Measurements from ENCODE around the gene CPOX.
A peak's percentile ranks its signal among the peaks of the same experiment; 100 is the strongest.

Gene CPOX

DNA sequence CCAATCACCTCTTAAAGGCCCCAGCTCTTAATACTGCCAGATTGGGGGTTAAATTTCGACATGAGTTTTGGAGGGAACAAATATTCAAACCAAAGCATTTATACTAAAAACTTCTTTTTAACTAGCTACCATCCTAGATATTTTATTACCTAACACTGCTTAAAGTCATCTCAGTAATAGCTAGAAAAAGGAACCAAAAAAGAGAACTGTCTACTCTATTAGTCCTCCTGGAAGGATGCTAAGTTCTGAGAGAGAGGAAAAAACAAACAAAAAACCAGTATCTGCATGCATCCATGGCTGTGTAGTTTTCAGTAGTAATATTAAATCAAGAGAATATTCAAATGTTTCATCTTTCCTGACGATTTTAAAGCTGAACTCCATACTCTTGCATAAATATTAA lies 5.8 kb downstream of the CPOX start:
- Histone ChIP-seq H3K4me1 (ENCODE audit: control insufficient read depth, insufficient read depth, low read length) (no peaks in the 10 kb centered on the region; the same call in 1 of the 2 replicates), H3K4me3 (ENCODE audit: low read depth, low read length) (no peak overlapping the region), H3K27ac (ENCODE audit: extremely low read depth, low read depth, low read length) (no peak overlapping the region), H3K36me3 (ENCODE audit: control insufficient read depth in 2 of 2, insufficient read depth in 1 of 2, low read length in 2 of 2) (peaks cover 8 to 63% of the 10 kb centered on the region in 2 experiments; a peak in 2 of 3 replicates), H3K9me3 (ENCODE audit: control insufficient read depth, insufficient read depth, low read depth, low read length) (no peaks in the 10 kb centered on the region)
- POLR2A ChIA-PET: no interaction called here
- CTCF ChIA-PET: interaction anchor here (1.1 kb wide), 1 partner anchor 15 kb away, joined by 3 read pairs; no protein-coding TSS in a partner anchor
- no peak for TF ChIP-seq ZNF610 (tag by site-specific recombination; IDR thresholded peaks at IDR 0.05; ENCODE audit: borderline replicate concordance)

- Histone ChIP-seq H3K4me1 (ENCODE audit: control insufficient read depth, insufficient read depth, low read length) (no peaks in the 10 kb centered on the region; the same call in 1 of the 2 replicates), H3K4me3 (ENCODE audit: low read depth, low read length) (no peak overlapping the region), H3K27ac (ENCODE audit: extremely low read depth, low read depth, low read length) (no peak overlapping the region), H3K36me3 (ENCODE audit: control insufficient read depth in 2 of 2, insufficient read depth in 1 of 2, low read length in 2 of 2) (peaks cover 4 to 67% of the 10 kb centered on the region in 2 experiments; a peak in 2 of 3 replicates), H3K9me3 (ENCODE audit: control insufficient read depth, insufficient read depth, low read depth, low read length) (no peaks in the 10 kb centered on the region)
- ChIA-PET CTCF (interaction anchor here (0.7 to 1.1 kb wide), 2 partner anchors 18 to 73 kb away, joined by 3 to 7 read pairs; no protein-coding TSS in a partner anchor), POLR2A (interaction anchor here (1.2 kb wide), 1 partner anchor 9 kb away, joined by 3 read pairs; the partner anchor contains the start of gene CPOX)
- TF ChIP-seq GLIS2 (tag by site-specific recombination; IDR thresholded peaks at IDR 0.05) (no peak), ZIC2 (tag by site-specific recombination; IDR thresholded peaks at IDR 0.05) (peak; percentile 60)
These were observed 8.9 kb downstream of the CPOX start for GRCh38 chr3:98584547-98584946.

- Histone ChIP-seq H3K36me3 (ENCODE audit: control insufficient read depth in 2 of 2, insufficient read depth in 1 of 2, low read length in 2 of 2) (peaks cover 0 to 67% of the 10 kb centered on the region in 2 experiments; a peak in 2 of 3 replicates), H3K27ac (ENCODE audit: extremely low read depth, low read depth, low read length) (no peak overlapping the region), H3K9me3 (ENCODE audit: control insufficient read depth, insufficient read depth, low read depth, low read length) (no peaks in the 10 kb centered on the region), H3K4me3 (ENCODE audit: low read depth, low read length) (no peak overlapping the region), H3K4me1 (ENCODE audit: control insufficient read depth, insufficient read depth, low read length) (no peaks in the 10 kb centered on the region; the same call in 1 of the 2 replicates)
- TF ChIP-seq, protein P1, sequence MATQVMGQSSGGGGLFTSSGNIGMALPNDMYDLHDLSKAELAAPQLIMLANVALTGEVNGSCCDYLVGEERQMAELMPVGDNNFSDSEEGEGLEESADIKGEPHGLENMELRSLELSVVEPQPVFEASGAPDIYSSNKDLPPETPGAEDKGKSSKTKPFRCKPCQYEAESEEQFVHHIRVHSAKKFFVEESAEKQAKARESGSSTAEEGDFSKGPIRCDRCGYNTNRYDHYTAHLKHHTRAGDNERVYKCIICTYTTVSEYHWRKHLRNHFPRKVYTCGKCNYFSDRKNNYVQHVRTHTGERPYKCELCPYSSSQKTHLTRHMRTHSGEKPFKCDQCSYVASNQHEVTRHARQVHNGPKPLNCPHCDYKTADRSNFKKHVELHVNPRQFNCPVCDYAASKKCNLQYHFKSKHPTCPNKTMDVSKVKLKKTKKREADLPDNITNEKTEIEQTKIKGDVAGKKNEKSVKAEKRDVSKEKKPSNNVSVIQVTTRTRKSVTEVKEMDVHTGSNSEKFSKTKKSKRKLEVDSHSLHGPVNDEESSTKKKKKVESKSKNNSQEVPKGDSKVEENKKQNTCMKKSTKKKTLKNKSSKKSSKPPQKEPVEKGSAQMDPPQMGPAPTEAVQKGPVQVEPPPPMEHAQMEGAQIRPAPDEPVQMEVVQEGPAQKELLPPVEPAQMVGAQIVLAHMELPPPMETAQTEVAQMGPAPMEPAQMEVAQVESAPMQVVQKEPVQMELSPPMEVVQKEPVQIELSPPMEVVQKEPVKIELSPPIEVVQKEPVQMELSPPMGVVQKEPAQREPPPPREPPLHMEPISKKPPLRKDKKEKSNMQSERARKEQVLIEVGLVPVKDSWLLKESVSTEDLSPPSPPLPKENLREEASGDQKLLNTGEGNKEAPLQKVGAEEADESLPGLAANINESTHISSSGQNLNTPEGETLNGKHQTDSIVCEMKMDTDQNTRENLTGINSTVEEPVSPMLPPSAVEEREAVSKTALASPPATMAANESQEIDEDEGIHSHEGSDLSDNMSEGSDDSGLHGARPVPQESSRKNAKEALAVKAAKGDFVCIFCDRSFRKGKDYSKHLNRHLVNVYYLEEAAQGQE (tag by site-specific recombination; IDR thresholded peaks at IDR 0.05): no peak
- TF ChIP-seq ZNF48 (tag by site-specific recombination; IDR thresholded peaks at IDR 0.05): no peak
- TF ChIP-seq ZNF248 (tag by site-specific recombination; IDR thresholded peaks at IDR 0.05): no peak
- TF ChIP-seq ZXDB (tag by site-specific recombination; IDR thresholded peaks at IDR 0.05): no peak
- no peak for TF ChIP-seq YY1 (tag by site-specific recombination; IDR thresholded peaks at IDR 0.05)
- no peak for TF ChIP-seq KLF10 (tag by site-specific recombination; IDR thresholded peaks at IDR 0.05)
- no peak for TF ChIP-seq ZNF645 (tag by site-specific recombination; IDR thresholded peaks at IDR 0.05)
- no peak for TF ChIP-seq GLIS2 (tag by site-specific recombination; IDR thresholded peaks at IDR 0.05)
- TF ChIP-seq ZNF510 (tag by site-specific recombination; IDR thresholded peaks at IDR 0.05; ENCODE audit: insufficient replicate concordance): no peak
- no peak for TF ChIP-seq INSM2 (tag by site-specific recombination; IDR thresholded peaks at IDR 0.05)
- no peak for TF ChIP-seq ZNF223 (tag by site-specific recombination; IDR thresholded peaks at IDR 0.05)
- no peak for TF ChIP-seq REPIN1 (tag by site-specific recombination; IDR thresholded peaks at IDR 0.05; ENCODE audit: low read depth)
- no peak for TF ChIP-seq ZNF416 (tag by site-specific recombination; IDR thresholded peaks at IDR 0.05)
- TF ChIP-seq ZBTB20 (tag by site-specific recombination; IDR thresholded peaks at IDR 0.05): no peak
- no peak for TF ChIP-seq MZF1 (tag by site-specific recombination; IDR thresholded peaks at IDR 0.05; ENCODE audit: borderline replicate concordance)
- TF ChIP-seq ZNF19 (tag by site-specific recombination; IDR thresholded peaks at IDR 0.05; ENCODE audit: low read depth): no peak
- TF ChIP-seq GLIS1 (tag by site-specific recombination; IDR thresholded peaks at IDR 0.05): no peak
- POLR2A ChIA-PET: interaction anchor here (1.2 kb wide), 1 partner anchor 10 kb away, joined by 3 read pairs; the partner anchor contains the start of gene CPOX
- CTCF ChIA-PET: interaction anchor here (0.7 to 1.1 kb wide), 2 partner anchors 19 to 74 kb away, joined by 3 to 7 read pairs; no protein-coding TSS in a partner anchor
These were observed 9.6 kb downstream of the CPOX start for GRCh38 chr3:98583766-98584165.

All from HEK293 (cell line).